Esophagus muscularis mucosa (tissue), 4 donors: Measurements from ENCODE around the gene AK5. TPM values are rescaled to one million over a fixed set of nuclear protein-coding genes. Genes with fewer than 3 reads are reported as not detected.

Experiments
- DNase-seq: peaks from one replicate; pipeline ENCODE4 v3.0.0-alpha.2; 2017; ENCODE audit errors: extremely low spot score
- H3K27ac ChIP-seq, 4 donors: fragments of 200-600 bp; sonication (generic); replicated peaks in 1 of 4; 1 replicate in 3 of 4; 2 replicates in 1 of 4; pipeline ENCODE4 v1.5.1; 2016 to 2019; ENCODE audit warnings: mild to moderate bottlenecking in 1 of 4
- H3K27me3 ChIP-seq, 4 donors: fragments of 200-600 bp; sonication (generic); one replicate each; pipeline versions ENCODE4 v1.5.1 to v1.6.0; 2016 to 2019
- H3K36me3 ChIP-seq, 4 donors: fragments of 200-600 bp; sonication (generic); one replicate each; pipeline ENCODE4 v1.5.1; 2016 to 2019
- H3K4me1 ChIP-seq, 4 donors: fragments of 200-600 bp; sonication (generic); one replicate each; pipeline ENCODE4 v1.5.1; 2016 to 2019
- H3K4me3 ChIP-seq, 4 donors: fragments of 200-600 bp; sonication (generic); 1 replicate in 2 of 4; 2 replicates in 2 of 4; pipeline ENCODE4 v1.5.1; 2016 to 2019; ENCODE audit warnings: mild to moderate bottlenecking in 4 of 4, moderate library complexity in 1 of 4
- H3K9me3 ChIP-seq, 4 donors: fragments of 200-600 bp; sonication (generic); 1 replicate in 3 of 4; 2 replicates in 1 of 4; pipeline ENCODE4 v1.5.1; 2016 to 2019
- EP300 ChIP-seq: sonication (generic); formaldehyde crosslinking; IDR thresholded peaks from one replicate; pipeline ENCODE4 v1.6.1; 2017; ENCODE audit warnings: antibody characterized with exemption
- POLR2A ChIP-seq: fragments of 450-650 bp; IDR thresholded peaks from one replicate; pipeline ENCODE4 v1.6.1; 2017; ENCODE audit warnings: antibody characterized with exemption, moderate library complexity, mild to moderate bottlenecking, low read depth
- POLR2AphosphoS5 ChIP-seq, 2 donors: sonication (generic); formaldehyde crosslinking; IDR thresholded peaks; one replicate each; pipeline ENCODE4 v1.6.1; 2017; ENCODE audit warnings: antibody characterized with exemption in 2 of 2
- WGBS: methylation state at CpG from one replicate; pipeline ENCODE4 v1.1.5; 2018; 5-methylcytosine and 5-hydroxymethylcytosine counted together
- intact Hi-C: fragments of 100-400 bp; cut with DNase I; formaldehyde crosslinking; loops from one replicate; pipeline ENCODE4 v1.15.1; 2023
- total RNA-seq, 4 donors: library from RNA; depleted of rRNA; stranded (reverse); fragments of >200 nt; gene quantifications; one replicate each; pipeline versions ENCODE4 v1.1.0 to v1.2.1, GENCODE V29; 2016
- TF ChIP-seq, protein P1 (sequence below), 3 experiments: fragments of 200-600 bp in 2 of 3; fragments of 450-650 bp in 1 of 3; sonication (generic) in 2 of 3; IDR thresholded peaks; one replicate each; pipeline ENCODE4 v1.5.1; 2017 to 2019; ENCODE audit warnings: antibody characterized with exemption in 3 of 3, mild to moderate bottlenecking in 2 of 3, moderate library complexity in 1 of 3

AK5 gene
- total RNA-seq, 4 donors from 2014 or later, result 0.97 to 2.5 (median 2.0) TPM

GRCh38 chr1:77465139-77465538 is 183.3 kb downstream of the AK5 start:
- no peaks in the 10 kb centered on the region for H3K36me3 ChIP-seq
- DNase-seq, result no peak
- H3K4me3 ChIP-seq, result no peak overlapping the region
- no peaks in the 10 kb centered on the region for H3K27me3 ChIP-seq
- WGBS, result 96% methylated on average over 2 of the region's 2 CpGs
- H3K9me3 ChIP-seq, result no peaks in the 10 kb centered on the region
- TF ChIP-seq, protein P1, sequence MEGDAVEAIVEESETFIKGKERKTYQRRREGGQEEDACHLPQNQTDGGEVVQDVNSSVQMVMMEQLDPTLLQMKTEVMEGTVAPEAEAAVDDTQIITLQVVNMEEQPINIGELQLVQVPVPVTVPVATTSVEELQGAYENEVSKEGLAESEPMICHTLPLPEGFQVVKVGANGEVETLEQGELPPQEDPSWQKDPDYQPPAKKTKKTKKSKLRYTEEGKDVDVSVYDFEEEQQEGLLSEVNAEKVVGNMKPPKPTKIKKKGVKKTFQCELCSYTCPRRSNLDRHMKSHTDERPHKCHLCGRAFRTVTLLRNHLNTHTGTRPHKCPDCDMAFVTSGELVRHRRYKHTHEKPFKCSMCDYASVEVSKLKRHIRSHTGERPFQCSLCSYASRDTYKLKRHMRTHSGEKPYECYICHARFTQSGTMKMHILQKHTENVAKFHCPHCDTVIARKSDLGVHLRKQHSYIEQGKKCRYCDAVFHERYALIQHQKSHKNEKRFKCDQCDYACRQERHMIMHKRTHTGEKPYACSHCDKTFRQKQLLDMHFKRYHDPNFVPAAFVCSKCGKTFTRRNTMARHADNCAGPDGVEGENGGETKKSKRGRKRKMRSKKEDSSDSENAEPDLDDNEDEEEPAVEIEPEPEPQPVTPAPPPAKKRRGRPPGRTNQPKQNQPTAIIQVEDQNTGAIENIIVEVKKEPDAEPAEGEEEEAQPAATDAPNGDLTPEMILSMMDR (IDR thresholded peaks at IDR 0.05), result no peak
- no peak for TF ChIP-seq POLR2A
- no peak for TF ChIP-seq EP300
- TF ChIP-seq POLR2AphosphoS5 (IDR thresholded peaks at IDR 0.05), result no peak
- intact Hi-C loops, result no loop called here
- peaks cover 3 to 14% (median 12%) of the 10 kb centered on the region in 4 donors for H3K4me1 ChIP-seq
- no peak overlapping the region for H3K27ac ChIP-seq

DNA sequence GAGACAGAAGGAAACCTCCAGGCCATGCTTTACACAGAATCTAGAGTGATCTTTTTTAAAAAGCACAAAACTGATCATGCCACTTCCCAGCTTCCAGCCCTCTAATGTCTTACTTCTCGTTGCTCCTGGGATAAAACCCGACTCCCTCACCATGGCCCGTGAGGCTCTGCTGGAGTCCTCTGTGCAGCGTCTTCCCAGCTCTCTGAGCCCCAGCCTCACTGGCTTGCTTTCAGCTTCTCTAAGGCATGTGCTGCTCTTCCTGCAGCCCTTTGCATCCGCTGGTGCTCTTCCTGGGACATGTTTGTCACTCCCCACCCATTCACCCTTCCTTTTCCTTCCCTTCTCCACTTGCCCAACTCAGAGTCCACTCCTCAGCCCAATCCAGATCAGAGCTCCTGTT is 184.1 kb downstream of the AK5 start:
- Histone ChIP-seq H3K27ac (no peak overlapping the region), H3K9me3 (no peaks in the 10 kb centered on the region), H3K4me1 (peaks cover 3 to 14% (median 12%) of the 10 kb centered on the region in 4 donors), H3K27me3 (no peaks in the 10 kb centered on the region), H3K36me3 (no peaks in the 10 kb centered on the region), H3K4me3 (no peak overlapping the region)
- intact Hi-C loops, result no loop called here
- WGBS, result 81% methylated on average over 5 of the region's 5 CpGs
- TF ChIP-seq, protein P1 (IDR thresholded peaks at IDR 0.05), result no peak
- TF ChIP-seq EP300 (no peak), POLR2A (no peak), POLR2AphosphoS5 (IDR thresholded peaks at IDR 0.05) (no peak)
- DNase-seq, result no peak

GRCh38 chr1:77467021-77467595 is 185.3 kb downstream of the AK5 start:
- intact Hi-C loops, result no loop called here
- WGBS, result 81% methylated on average over 2 of the region's 2 CpGs

GRCh38 chr1:77467741-77468140 is 185.9 kb downstream of the AK5 start:
- intact Hi-C loops, result no loop called here
- TF ChIP-seq POLR2A (no peak), EP300 (no peak), POLR2AphosphoS5 (IDR thresholded peaks at IDR 0.05) (no peak)
- TF ChIP-seq, protein P1 (IDR thresholded peaks at IDR 0.05), result no peak
- no peak overlapping the region for H3K27ac ChIP-seq
- H3K4me1 ChIP-seq, result peaks cover 3 to 14% (median 12%) of the 10 kb centered on the region in 4 donors
- H3K27me3 ChIP-seq, result no peaks in the 10 kb centered on the region
- H3K36me3 ChIP-seq, result no peaks in the 10 kb centered on the region
- 44% methylated on average over 2 of the region's 2 CpGs for WGBS
- no peak overlapping the region for H3K4me3 ChIP-seq
- peaks cover 0 to 3% (median 0%) of the 10 kb centered on the region in 4 donors for H3K9me3 ChIP-seq
- DNase-seq, result no peak

More at GRCh38 chr1:77467021-77467595, 185.3 kb downstream of the AK5 start:
- Histone ChIP-seq H3K4me3 (no peak overlapping the region), H3K27me3 (no peaks in the 10 kb centered on the region), H3K36me3 (no peaks in the 10 kb centered on the region), H3K9me3 (no peaks in the 10 kb centered on the region), H3K4me1 (peaks cover 3 to 14% (median 12%) of the 10 kb centered on the region in 4 donors), H3K27ac (no peak overlapping the region)
- DNase-seq, result no peak
- TF ChIP-seq POLR2AphosphoS5 (IDR thresholded peaks at IDR 0.05), result no peak
- no peak for TF ChIP-seq POLR2A
- TF ChIP-seq, protein P1 (IDR thresholded peaks at IDR 0.05), result no peak
- TF ChIP-seq EP300, result no peak
